PFSK-1 (cell line): ENCODE measurements around the gene XIRP2.

Experiments used
- FOXP2 ChIP-seq: optimal IDR thresholded peaks from 2 replicates; pipeline ENCODE3; 2011; ENCODE audit warnings: borderline replicate concordance, control low read depth, inconsistent platforms; ENCODE audit not compliant: insufficient read depth; ENCODE audit errors: extremely low read length, extremely low read depth
- REST ChIP-seq, 2 experiments: IDR thresholded peaks; 2 replicates each; pipeline versions ENCODE4 v1.6.1 to v1.8.0; 2011 to 2012; ENCODE audit warnings: low read depth in 2 of 2, low read length in 2 of 2, control low read depth in 1 of 2, inconsistent platforms in 1 of 2, mild to moderate bottlenecking in 1 of 2, moderate library complexity in 1 of 2; ENCODE audit not compliant: insufficient read depth in 1 of 2

- TF ChIP-seq REST (IDR thresholded peaks at IDR 0.05; ENCODE audit: insufficient read depth in 1 of 2, low read depth in 2 of 2, low read length in 2 of 2) (no peak), FOXP2 (no peak)
Observed at GRCh38 chr2:167187978-167188967, 300.0 kb downstream of the XIRP2 start.
